GM12865 (cell line): ENCODE measurements around the gene KRTAP4-12.
"Not testable (repeated sequence)": the region's sequence is repeated elsewhere in the genome, so short reads cannot be mapped to it uniquely, and the experiment has no call there.

ENCODE experiments used
- DNase-seq: peaks from one replicate; pipeline ENCODE4 v3.0.0; 2010; ENCODE audit warnings: low read depth
- H3K4me3 ChIP-seq: 2 replicates; pipeline ENCODE4 v1.5.1; 2011; ENCODE audit warnings: mild to moderate bottlenecking, low read depth, low read length, control low read depth
- TF ChIP-seq, protein P1 (sequence below): IDR thresholded peaks from 2 replicates; pipeline ENCODE4 v1.5.1; 2011; ENCODE audit warnings: low read length, control low read depth, low read depth, inconsistent platforms; ENCODE audit not compliant: insufficient read depth; ENCODE audit errors: missing control alignments

Gene KRTAP4-12

GRCh38 chr17:41096055-41096454, 27.9 kb downstream of the KRTAP4-12 start:
- no peak overlapping the region for H3K4me3 ChIP-seq
- DNase-seq = no peak
- TF ChIP-seq, protein P1, sequence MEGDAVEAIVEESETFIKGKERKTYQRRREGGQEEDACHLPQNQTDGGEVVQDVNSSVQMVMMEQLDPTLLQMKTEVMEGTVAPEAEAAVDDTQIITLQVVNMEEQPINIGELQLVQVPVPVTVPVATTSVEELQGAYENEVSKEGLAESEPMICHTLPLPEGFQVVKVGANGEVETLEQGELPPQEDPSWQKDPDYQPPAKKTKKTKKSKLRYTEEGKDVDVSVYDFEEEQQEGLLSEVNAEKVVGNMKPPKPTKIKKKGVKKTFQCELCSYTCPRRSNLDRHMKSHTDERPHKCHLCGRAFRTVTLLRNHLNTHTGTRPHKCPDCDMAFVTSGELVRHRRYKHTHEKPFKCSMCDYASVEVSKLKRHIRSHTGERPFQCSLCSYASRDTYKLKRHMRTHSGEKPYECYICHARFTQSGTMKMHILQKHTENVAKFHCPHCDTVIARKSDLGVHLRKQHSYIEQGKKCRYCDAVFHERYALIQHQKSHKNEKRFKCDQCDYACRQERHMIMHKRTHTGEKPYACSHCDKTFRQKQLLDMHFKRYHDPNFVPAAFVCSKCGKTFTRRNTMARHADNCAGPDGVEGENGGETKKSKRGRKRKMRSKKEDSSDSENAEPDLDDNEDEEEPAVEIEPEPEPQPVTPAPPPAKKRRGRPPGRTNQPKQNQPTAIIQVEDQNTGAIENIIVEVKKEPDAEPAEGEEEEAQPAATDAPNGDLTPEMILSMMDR = no peak

GRCh38 chr17:41088760-41089352, 35.1 kb downstream of the KRTAP4-12 start:
- DNase-seq, H3K4me3 ChIP-seq: not testable (repeated sequence)

DNA sequence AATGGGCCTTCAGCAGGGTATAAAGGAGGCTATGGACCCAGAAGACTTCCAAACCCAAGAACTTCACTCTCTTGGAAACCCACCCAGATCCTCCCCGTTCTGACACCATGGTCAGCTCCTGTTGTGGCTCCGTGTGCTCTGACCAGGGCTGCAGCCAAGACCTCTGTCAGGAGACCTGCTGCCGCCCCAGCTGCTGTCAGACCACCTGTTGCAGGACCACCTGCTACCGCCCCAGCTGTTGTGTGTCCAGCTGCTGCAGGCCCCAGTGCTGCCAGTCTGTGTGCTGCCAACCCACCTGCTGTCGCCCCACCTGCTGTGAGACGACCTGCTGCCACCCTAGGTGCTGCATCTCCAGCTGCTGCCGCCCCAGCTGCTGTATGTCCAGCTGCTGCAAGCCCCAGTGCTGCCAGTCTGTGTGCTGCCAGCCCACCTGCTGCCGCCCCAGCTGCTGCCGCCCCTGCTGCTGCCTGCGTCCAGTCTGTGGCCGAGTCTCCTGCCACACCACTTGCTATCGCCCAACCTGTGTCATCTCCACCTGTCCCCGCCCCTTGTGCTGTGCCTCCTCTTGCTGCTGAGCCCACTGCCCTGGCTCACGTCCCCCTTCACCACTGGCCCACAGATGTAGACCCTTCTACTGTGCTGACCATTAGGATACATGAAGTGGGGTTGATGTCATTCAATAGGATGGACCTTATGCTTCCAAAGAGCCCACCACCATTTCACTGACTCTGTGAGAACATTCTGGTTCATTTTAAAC, 39.7 kb downstream of the KRTAP4-12 start, which contains the start of gene KRTAP4-7:
Gene KRTAP4-7, plus strand, starts transcription at position 51 of the 757 bp plus-strand sequence. Its CDS starts 57 bp downstream, at position 108.
- DNase-seq, H3K4me3 ChIP-seq: not testable (repeated sequence)

DNA sequence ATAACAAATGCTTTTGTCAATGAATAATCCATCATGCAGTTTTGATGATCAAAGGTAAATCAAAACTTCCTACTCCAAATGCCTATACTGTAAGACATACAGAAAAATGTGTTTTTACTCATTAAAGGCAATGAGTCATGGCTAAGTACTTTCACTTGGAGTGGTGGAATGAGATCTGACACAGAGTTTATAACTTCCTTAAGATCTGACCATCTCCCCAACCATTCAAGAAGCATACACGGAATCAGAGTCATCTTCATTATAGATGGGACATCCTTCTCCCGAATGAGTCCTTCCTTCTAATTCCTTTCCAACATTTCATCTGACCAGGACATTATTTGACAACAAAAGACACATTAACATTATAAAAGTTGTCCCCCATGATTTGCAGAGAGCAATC, 40.6 kb downstream of the KRTAP4-12 start:
- H3K4me3 ChIP-seq, DNase-seq: not testable (repeated sequence)

DNA sequence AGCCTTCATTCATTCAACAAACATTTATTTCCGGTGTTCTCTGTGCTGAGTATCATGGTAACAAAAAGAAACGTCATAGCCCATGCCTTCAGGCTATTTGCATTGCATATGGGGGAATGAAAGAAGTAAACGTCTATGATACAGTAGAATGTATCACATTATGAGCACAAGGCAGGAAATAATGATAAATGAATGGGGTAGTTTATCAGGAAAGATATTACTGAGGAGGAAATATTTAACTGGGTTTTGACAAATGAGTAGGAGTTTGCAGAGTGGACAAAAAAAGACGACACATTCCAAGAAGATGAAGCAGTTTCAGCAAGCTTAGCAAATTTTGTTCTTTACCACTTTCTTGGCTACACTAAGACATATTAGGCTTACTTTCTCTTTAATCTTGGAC, 41.4 kb downstream of the KRTAP4-12 start:
- TF ChIP-seq, protein P1 = no peak
- no peak for DNase-seq
- H3K4me3 ChIP-seq = no peak overlapping the region

GRCh38 chr17:41076788-41077187, 47.2 kb downstream of the KRTAP4-12 start:
- H3K4me3 ChIP-seq = no peak overlapping the region
- TF ChIP-seq, protein P1 = no peak
- no peak for DNase-seq

- H3K4me3 ChIP-seq = no peak overlapping the region
- DNase-seq = no peak
- TF ChIP-seq, protein P1 = no peak
Observed at GRCh38 chr17:41073676-41074075, 50.3 kb downstream of the KRTAP4-12 start.
